ENCODE results near the gene CRYBB2.
"Not testable (repeated sequence)": the region's sequence is repeated elsewhere in the genome, so short reads cannot be mapped to it uniquely, and the experiment has no call there.

Gene CRYBB2

DNA sequence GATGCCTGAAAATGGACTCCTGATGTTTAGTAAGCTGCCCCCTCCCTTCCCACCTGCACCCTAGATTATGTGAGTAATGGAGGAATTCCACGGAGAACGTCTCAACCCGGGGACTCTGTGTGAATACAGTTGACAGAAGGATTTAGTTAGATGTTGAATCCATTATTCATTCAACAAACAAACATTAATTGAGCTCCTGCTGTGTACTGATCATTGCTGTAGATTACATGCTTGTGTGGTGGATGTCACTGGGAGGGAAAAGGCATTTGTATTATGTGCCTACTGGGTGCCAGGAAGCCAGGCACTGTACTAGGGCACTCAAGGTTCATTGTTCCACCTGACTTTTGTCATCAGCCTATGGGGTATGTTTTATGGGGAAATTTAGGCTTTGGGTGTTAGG is 42.6 kb upstream of the CRYBB2 start:
- no peaks in the 10 kb centered on the region for H3K4me1 ChIP-seq (ENCODE audit: control insufficient read depth, low read length)
- no peaks in the 10 kb centered on the region for H3F3A ChIP-seq (ENCODE audit: control insufficient read depth, insufficient read depth)
- no peaks in the 10 kb centered on the region for H3K9me3 ChIP-seq (ENCODE audit: control insufficient read depth, insufficient read depth, low read length)
- no peaks in the 10 kb centered on the region for H3K36me3 ChIP-seq (ENCODE audit: control insufficient read depth, low read length)
- H3K79me2 ChIP-seq (ENCODE audit: control insufficient read depth, low read length), result no peaks in the 10 kb centered on the region
- TF ChIP-seq EZH2phosphoT487 (IDR thresholded peaks at IDR 0.05; ENCODE audit: borderline replicate concordance, low read length), result no peak
- TF ChIP-seq, protein P1, sequence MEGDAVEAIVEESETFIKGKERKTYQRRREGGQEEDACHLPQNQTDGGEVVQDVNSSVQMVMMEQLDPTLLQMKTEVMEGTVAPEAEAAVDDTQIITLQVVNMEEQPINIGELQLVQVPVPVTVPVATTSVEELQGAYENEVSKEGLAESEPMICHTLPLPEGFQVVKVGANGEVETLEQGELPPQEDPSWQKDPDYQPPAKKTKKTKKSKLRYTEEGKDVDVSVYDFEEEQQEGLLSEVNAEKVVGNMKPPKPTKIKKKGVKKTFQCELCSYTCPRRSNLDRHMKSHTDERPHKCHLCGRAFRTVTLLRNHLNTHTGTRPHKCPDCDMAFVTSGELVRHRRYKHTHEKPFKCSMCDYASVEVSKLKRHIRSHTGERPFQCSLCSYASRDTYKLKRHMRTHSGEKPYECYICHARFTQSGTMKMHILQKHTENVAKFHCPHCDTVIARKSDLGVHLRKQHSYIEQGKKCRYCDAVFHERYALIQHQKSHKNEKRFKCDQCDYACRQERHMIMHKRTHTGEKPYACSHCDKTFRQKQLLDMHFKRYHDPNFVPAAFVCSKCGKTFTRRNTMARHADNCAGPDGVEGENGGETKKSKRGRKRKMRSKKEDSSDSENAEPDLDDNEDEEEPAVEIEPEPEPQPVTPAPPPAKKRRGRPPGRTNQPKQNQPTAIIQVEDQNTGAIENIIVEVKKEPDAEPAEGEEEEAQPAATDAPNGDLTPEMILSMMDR (IDR thresholded peaks at IDR 0.05; ENCODE audit: low read depth, low read length, poor library complexity, severe bottlenecking), result no peak
- no peaks in the 10 kb centered on the region for H3K9me2 ChIP-seq (replicated peaks; ENCODE audit: control insufficient read depth, low read length)
- no peak overlapping the region for H3K4me3 ChIP-seq (ENCODE audit: low read length)
- H3K4me2 ChIP-seq (ENCODE audit: low read length), result no peak overlapping the region
- no peaks in the 10 kb centered on the region; the same call in 1 of the 2 replicates for H4K20me1 ChIP-seq (ENCODE audit: control insufficient read depth, insufficient read depth, low read depth, low read length)
- no peaks in the 10 kb centered on the region for H3K27me3 ChIP-seq (ENCODE audit: control insufficient read depth, low read length)
- no peak overlapping the region for H3K27ac ChIP-seq (ENCODE audit: low read depth, low read length)

DNA sequence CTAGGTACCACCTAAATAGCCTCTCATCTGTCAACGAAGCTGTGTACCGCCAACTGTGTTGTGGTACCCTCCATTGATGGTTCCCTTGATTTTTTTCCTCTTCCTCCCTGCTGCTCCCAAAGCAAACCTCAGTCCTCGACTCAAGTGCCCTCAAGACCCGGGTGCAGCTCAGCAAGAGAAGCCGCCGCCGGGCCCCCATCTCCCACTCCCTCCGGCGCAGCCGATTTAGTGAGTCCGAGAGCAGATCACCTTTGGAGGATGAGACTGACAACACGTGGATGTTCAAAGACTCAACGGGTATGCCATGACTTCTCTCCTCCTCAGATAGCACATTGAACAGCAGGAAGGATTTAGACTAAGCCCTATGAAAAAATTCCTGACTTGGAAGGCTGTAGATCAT is 42.2 kb upstream of the CRYBB2 start:
- Histone ChIP-seq H3K4me2 (ENCODE audit: low read length) (no peak overlapping the region), H3K27me3 (ENCODE audit: control insufficient read depth, low read length) (no peaks in the 10 kb centered on the region), H3F3A (ENCODE audit: control insufficient read depth, insufficient read depth) (no peaks in the 10 kb centered on the region), H3K36me3 (ENCODE audit: control insufficient read depth, low read length) (no peaks in the 10 kb centered on the region), H3K9me3 (ENCODE audit: control insufficient read depth, insufficient read depth, low read length) (no peaks in the 10 kb centered on the region), H3K4me3 (ENCODE audit: low read length) (no peak overlapping the region), H3K9me2 (replicated peaks; ENCODE audit: control insufficient read depth, low read length) (no peaks in the 10 kb centered on the region), H3K79me2 (ENCODE audit: control insufficient read depth, low read length) (no peaks in the 10 kb centered on the region), H4K20me1 (ENCODE audit: control insufficient read depth, insufficient read depth, low read depth, low read length) (no peaks in the 10 kb centered on the region; the same call in 1 of the 2 replicates), H3K27ac (ENCODE audit: low read depth, low read length) (no peak overlapping the region), H3K4me1 (ENCODE audit: control insufficient read depth, low read length) (no peaks in the 10 kb centered on the region)
- TF ChIP-seq EZH2phosphoT487 (IDR thresholded peaks at IDR 0.05; ENCODE audit: borderline replicate concordance, low read length), result no peak
- TF ChIP-seq, protein P1 (IDR thresholded peaks at IDR 0.05; ENCODE audit: low read depth, low read length, poor library complexity, severe bottlenecking), result no peak

DNA sequence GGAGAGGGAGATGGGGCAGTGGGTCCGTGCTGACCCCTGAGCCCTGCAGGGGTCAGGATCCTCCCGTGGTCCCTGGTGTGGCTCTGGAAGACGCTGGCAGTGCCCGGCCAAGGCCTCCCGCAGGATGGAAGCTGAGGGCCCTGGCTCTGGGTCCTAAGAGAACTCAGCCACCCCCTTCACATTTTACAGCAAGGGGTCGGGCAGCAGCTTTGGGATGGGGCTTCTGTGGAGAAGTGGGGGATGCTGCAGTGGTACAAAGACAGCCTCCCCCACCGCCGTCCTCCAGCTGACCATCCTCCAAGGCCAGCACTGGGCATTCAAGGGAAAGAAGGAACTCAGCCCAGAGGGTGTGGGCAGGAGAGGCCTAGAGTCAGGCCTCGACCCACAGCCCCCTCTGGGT is 41.5 kb upstream of the CRYBB2 start:
- no peaks in the 10 kb centered on the region for H3K27me3 ChIP-seq (ENCODE audit: control insufficient read depth, low read length)
- H3K4me1 ChIP-seq (ENCODE audit: control insufficient read depth, low read length), result no peaks in the 10 kb centered on the region
- H3K79me2 ChIP-seq (ENCODE audit: control insufficient read depth, low read length), result no peaks in the 10 kb centered on the region
- no peaks in the 10 kb centered on the region for H3K9me3 ChIP-seq (ENCODE audit: control insufficient read depth, insufficient read depth, low read length)
- no peak overlapping the region for H3K4me2 ChIP-seq (ENCODE audit: low read length)
- no peaks in the 10 kb centered on the region for H3K9me2 ChIP-seq (replicated peaks; ENCODE audit: control insufficient read depth, low read length)
- no peaks in the 10 kb centered on the region for H3F3A ChIP-seq (ENCODE audit: control insufficient read depth, insufficient read depth)
- H3K36me3 ChIP-seq (ENCODE audit: control insufficient read depth, low read length), result no peaks in the 10 kb centered on the region
- no peak for TF ChIP-seq EZH2phosphoT487 (IDR thresholded peaks at IDR 0.05; ENCODE audit: borderline replicate concordance, low read length)
- TF ChIP-seq, protein P1 (IDR thresholded peaks at IDR 0.05; ENCODE audit: low read depth, low read length, poor library complexity, severe bottlenecking), result no peak
- no peak overlapping the region for H3K27ac ChIP-seq (ENCODE audit: low read depth, low read length)
- H3K4me3 ChIP-seq (ENCODE audit: low read length), result no peak overlapping the region
- H4K20me1 ChIP-seq (ENCODE audit: control insufficient read depth, insufficient read depth, low read depth, low read length), result no peaks in the 10 kb centered on the region; the same call in 1 of the 2 replicates

DNA sequence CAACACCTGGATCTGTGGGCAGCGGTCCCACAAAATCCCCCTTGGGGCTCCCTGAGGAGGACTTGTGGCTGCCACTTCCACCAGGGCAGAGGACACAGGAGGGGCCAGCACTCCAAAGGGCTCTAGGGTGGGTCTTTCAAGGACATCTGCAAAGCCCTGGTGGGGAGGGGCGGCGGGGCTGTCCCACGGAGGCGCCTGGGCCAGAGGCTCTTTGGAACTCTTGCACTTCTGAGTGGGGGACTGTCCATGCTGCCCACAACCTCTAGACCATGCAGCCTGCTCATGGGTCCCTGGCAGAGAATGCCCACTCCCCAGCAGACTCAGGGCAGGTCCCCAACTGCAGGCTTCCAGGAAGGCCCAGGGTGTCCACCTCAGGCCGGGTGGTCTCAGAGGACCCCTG is 41.1 kb upstream of the CRYBB2 start:
- not testable (repeated sequence) for H3K27ac ChIP-seq (ENCODE audit: low read depth, low read length); H3F3A ChIP-seq (ENCODE audit: control insufficient read depth, insufficient read depth); H3K4me3 ChIP-seq (ENCODE audit: low read length); H4K20me1 ChIP-seq (ENCODE audit: control insufficient read depth, insufficient read depth, low read depth, low read length); H3K9me2 ChIP-seq (replicated peaks; ENCODE audit: control insufficient read depth, low read length); H3K9me3 ChIP-seq (ENCODE audit: control insufficient read depth, insufficient read depth, low read length); H3K4me2 ChIP-seq (ENCODE audit: low read length); H3K36me3 ChIP-seq (ENCODE audit: control insufficient read depth, low read length); H3K27me3 ChIP-seq (ENCODE audit: control insufficient read depth, low read length); H3K4me1 ChIP-seq (ENCODE audit: control insufficient read depth, low read length); H3K79me2 ChIP-seq (ENCODE audit: control insufficient read depth, low read length)

DNA sequence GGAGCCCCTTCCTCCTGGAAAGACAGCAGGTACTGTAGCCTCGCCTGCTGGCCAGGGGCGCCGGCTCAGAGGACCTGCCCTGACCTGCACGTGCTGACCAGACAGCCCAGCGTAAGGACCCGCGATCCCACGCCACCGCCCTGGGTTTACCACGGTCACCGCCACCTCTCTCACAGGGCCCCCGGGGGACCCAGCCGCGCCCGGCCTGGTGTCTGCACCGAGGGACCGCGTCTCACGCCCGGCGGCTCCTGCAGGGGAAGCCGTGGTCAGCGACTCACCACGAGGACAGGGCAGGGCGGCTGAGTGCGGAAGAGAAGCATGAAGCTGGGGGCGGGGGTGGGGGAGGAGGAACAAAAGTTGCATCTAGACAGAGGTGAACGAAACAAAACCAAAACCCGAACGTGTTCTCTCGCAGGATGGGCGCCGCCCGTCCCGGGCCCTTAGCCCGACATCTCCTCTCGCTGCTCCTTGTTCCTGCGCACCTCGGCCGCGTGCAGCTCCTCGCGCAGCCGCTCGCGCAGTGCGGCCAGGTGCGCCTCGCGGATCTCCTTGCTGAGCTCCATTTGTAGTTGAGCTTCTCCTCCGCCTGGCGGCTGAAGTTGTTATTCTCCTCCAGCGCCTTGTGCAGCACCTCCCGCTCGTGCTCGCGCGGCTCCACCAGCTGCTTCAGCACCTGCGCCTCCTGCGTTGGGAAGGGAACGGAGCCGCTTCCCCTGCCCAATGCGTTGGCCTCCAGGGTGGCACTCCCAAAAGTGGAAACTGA is 40.4 kb upstream of the CRYBB2 start:
- not testable (repeated sequence) for H3K4me3 ChIP-seq (ENCODE audit: low read length); H3K9me2 ChIP-seq (replicated peaks; ENCODE audit: control insufficient read depth, low read length); H3F3A ChIP-seq (ENCODE audit: control insufficient read depth, insufficient read depth); H3K79me2 ChIP-seq (ENCODE audit: control insufficient read depth, low read length); H4K20me1 ChIP-seq (ENCODE audit: control insufficient read depth, insufficient read depth, low read depth, low read length); H3K4me2 ChIP-seq (ENCODE audit: low read length); H3K9me3 ChIP-seq (ENCODE audit: control insufficient read depth, insufficient read depth, low read length); H3K27me3 ChIP-seq (ENCODE audit: control insufficient read depth, low read length); H3K4me1 ChIP-seq (ENCODE audit: control insufficient read depth, low read length); H3K27ac ChIP-seq (ENCODE audit: low read depth, low read length); H3K36me3 ChIP-seq (ENCODE audit: control insufficient read depth, low read length)
